HepG2 (cell line): ENCODE data around the gene CUL4B. TPM values are rescaled to one million over a fixed set of nuclear protein-coding genes. Genes with fewer than 3 reads are reported as not detected.

Experiments used
- ATAC-seq: fragments of 200-7000 bp; cut with Tn5 transposase; 3 replicates; pipeline ENCODE4 v1.9.1; 2020; ENCODE audit warnings: mild to moderate bottlenecking, moderate library complexity
- BruUV-seq: library from RNA; stranded (reverse); fragments of 400-500 nt; replicated peaks from 2 replicates; lab custom pipeline; 2021; lab: Mats Ljungman, UMichigan
- CTCF ChIA-PET: fragments of 300-600 bp; formaldehyde crosslinking; extraction: SDS; loops from one replicate; lab custom pipeline; 2021; ENCODE audit warnings: low total read pairs, inconsistent platforms, low intra/inter-chr PET ratio; lab: Yijun Ruan, JAX
- POLR2A ChIA-PET: fragments of 350-600 bp; sonication (Branson Sonifier 250); formaldehyde crosslinking; loops from one replicate; lab custom pipeline; 2020; ENCODE audit warnings: antibody characterized with exemption, inconsistent platforms; lab: Yijun Ruan, JAX
- DNase-seq: peaks from one replicate; pipeline ENCODE4 v3.0.0-alpha.2; 2015; ENCODE audit warnings: low spot score
- FAIRE-seq: peaks from 3 replicates; lab custom pipeline; 2011; peaks lifted over from hg19 to GRCh38; lab: Jason Lieb, UNC
- H2AFZ ChIP-seq: one replicate; pipeline ENCODE4 v1.6.1; 2011; ENCODE audit warnings: low read length, inconsistent platforms
- H3K27ac ChIP-seq: fragments of 300-600 bp; 3 replicates; pipeline ENCODE4 v1.8.0; 2011; ENCODE audit warnings: mixed run types, mild to moderate bottlenecking, mixed read lengths, low read length, inconsistent platforms; ENCODE audit not compliant: insufficient read depth; ENCODE audit errors: extremely low read length
- H3K27me3 ChIP-seq, 2 experiments: fragments of 200-600 bp in 1 of 2; 2 replicates in 1 of 2; 3 replicates in 1 of 2; pipeline versions ENCODE4 v1.6.0 to v1.8.0; 2011; ENCODE audit warnings: low read length in 2 of 2, mild to moderate bottlenecking in 2 of 2, moderate library complexity in 2 of 2, inconsistent platforms in 1 of 2; ENCODE audit not compliant: insufficient read depth in 2 of 2, control insufficient read depth in 1 of 2
- H3K36me3 ChIP-seq, 2 experiments: fragments of 200-600 bp in 1 of 2; replicated peaks in 1 of 2; 2 replicates in 1 of 2; 3 replicates in 1 of 2; pipeline versions ENCODE4 v1.5.1 to v1.8.0; 2011; ENCODE audit warnings: low read length in 2 of 2, inconsistent platforms in 1 of 2; ENCODE audit not compliant: insufficient read depth in 2 of 2, control insufficient read depth in 1 of 2
- H3K4me1 ChIP-seq: 2 replicates; pipeline ENCODE4 v1.5.1; 2012; ENCODE audit warnings: low read length, inconsistent platforms; ENCODE audit not compliant: insufficient read depth
- H3K4me2 ChIP-seq: 2 replicates; pipeline ENCODE4 v1.6.0; 2011; ENCODE audit warnings: low read depth, low read length, inconsistent platforms
- H3K4me3 ChIP-seq, 3 experiments: fragments of 200-600 bp in 1 of 3; sonication (generic), shearing (Covaris generic) in 1 of 3; replicated peaks in 1 of 3; 2 replicates each; pipeline ENCODE4 v1.5.1; 2011 to 2016; ENCODE audit warnings: low read length in 3 of 3, inconsistent platforms in 2 of 3, low read depth in 2 of 3, mild to moderate bottlenecking in 2 of 3, control low read depth in 1 of 3, mixed read lengths in 1 of 3; ENCODE audit not compliant: insufficient read depth in 1 of 3
- H3K79me2 ChIP-seq: one replicate; pipeline ENCODE4 v1.6.1; 2011; ENCODE audit warnings: low read length, inconsistent platforms; ENCODE audit not compliant: insufficient read depth
- H3K9ac ChIP-seq: 2 replicates; pipeline ENCODE4 v1.6.0; 2011; ENCODE audit warnings: mild to moderate bottlenecking, low read depth, low read length, inconsistent platforms; ENCODE audit not compliant: insufficient read depth
- H3K9me3 ChIP-seq: 2 replicates; pipeline ENCODE4 v1.5.1; 2012; ENCODE audit warnings: mild to moderate bottlenecking, low read length
- H4K20me1 ChIP-seq: 2 replicates; pipeline ENCODE4 v1.6.0; 2011; ENCODE audit warnings: inconsistent platforms, mild to moderate bottlenecking, low read length, moderate library complexity; ENCODE audit not compliant: insufficient read depth
- ISX ChIP-seq: sonication (generic); formaldehyde crosslinking; conservative IDR thresholded peaks from 2 replicates; pipeline ENCODE4 v1.5.0; 2020; ENCODE audit warnings: missing genetic modification reagents
- KAT7 ChIP-seq: IDR thresholded peaks from 2 replicates; pipeline ENCODE4 v1.6.1; 2018; ENCODE audit warnings: borderline replicate concordance, missing compliant biosample characterization
- PBX3 ChIP-seq: sonication (generic); formaldehyde crosslinking; IDR thresholded peaks from 2 replicates; pipeline ENCODE4 v1.8.1; 2023; ENCODE audit warnings: missing genetic modification reagents, inconsistent platforms, borderline replicate concordance
- SYNCRIP ChIP-seq: fragments of 200-400 bp; formaldehyde crosslinking; IDR thresholded peaks from 2 replicates; pipeline ENCODE4 v1.6.1; 2018; ENCODE audit warnings: mild to moderate bottlenecking, low read depth, low read length; ENCODE audit not compliant: insufficient read depth
- TBP ChIP-seq: sonication (generic); formaldehyde crosslinking; IDR thresholded peaks from 2 replicates; pipeline ENCODE4 v1.5.0; 2020; ENCODE audit warnings: missing genetic modification reagents
- YEATS2 ChIP-seq: sonication (generic); formaldehyde crosslinking; IDR thresholded peaks from 2 replicates; pipeline ENCODE4 v1.4.0; 2020; ENCODE audit warnings: missing genetic modification reagents, borderline replicate concordance
- ZNF530 ChIP-seq: sonication (generic); formaldehyde crosslinking; IDR thresholded peaks from 2 replicates; pipeline ENCODE4 v1.5.0; 2020; ENCODE audit warnings: low read depth, mild to moderate bottlenecking, missing genetic modification reagents
- ZNF646 ChIP-seq: sonication (generic); formaldehyde crosslinking; IDR thresholded peaks from 2 replicates; pipeline ENCODE4 v1.9.0; 2021; ENCODE audit warnings: mild to moderate bottlenecking, missing genetic modification reagents
- ZNF672 ChIP-seq: sonication (generic); formaldehyde crosslinking; IDR thresholded peaks from 2 replicates; pipeline ENCODE4 v1.8.1; 2022; ENCODE audit warnings: missing genetic modification reagents
- WGBS: methylation state at CpG from one replicate; pipeline ENCODE4 v1.1.6; 2017; ENCODE audit warnings: low lambda C conversion rate; 5-methylcytosine and 5-hydroxymethylcytosine counted together
- in situ Hi-C: cut with HindIII; loops from 2 replicates; pipeline ENCODE4 v1.10.0; 2017; ENCODE audit warnings: low pct_unique_long_range_greater_than_20kb; ENCODE audit not compliant: extremely low pct_ligation_motif_present
- intact Hi-C: fragments of 100-400 bp; cut with micrococcal nuclease; formaldehyde crosslinking; loops from one replicate; pipeline ENCODE4 v1.10.0; 2022; ENCODE audit not compliant: unreplicated experiment
- polyA plus RNA-seq, 8 experiments: library from polyadenylated mRNA; depleted of rRNA in 3 of 8; stranded (reverse) in 7 of 8; unstranded in 1 of 8; fragments of >200 nt; fragmentation: Illumina TruSeq in 4 of 8; extraction: Trizol in 4 of 8; gene quantifications; 2 replicates each; pipeline versions ENCODE4 v1.2.1 to v1.2.3, GENCODE V29; 2011 to 2016; ENCODE audit warnings: low read depth in 4 of 8, missing spikeins in 1 of 8, mixed read lengths in 1 of 8; ENCODE audit not compliant: insufficient read depth in 1 of 8
- total RNA-seq, 5 experiments: library from RNA; depleted of rRNA; stranded (reverse); fragments of >200 nt; fragmentation: Illumina TruSeq; extraction: Trizol; gene quantifications; 2 replicates each; pipeline ENCODE4 v1.2.3, GENCODE V29; 2016; ENCODE audit warnings: low read depth in 1 of 5

Gene CUL4B
- total and polyA plus RNA-seq, 2 of the 13 experiments (the other 11 are each of a cell fraction or from before 2014, with no cell fraction given) = 21.6 to 28.5 TPM

GRCh38 chrX:120564925-120565324, 4.2 kb upstream of the CUL4B start (continued):
- TF ChIP-seq ZNF530 (no peak), YEATS2 (no peak), ISX (CRISPR knock-in tag) (no peak)

- Histone ChIP-seq H3K4me3 (no peak overlapping the region), H3K27me3 (no peaks in the 10 kb centered on the region), H3K27ac (peak overlapping the region; percentile 98), H3K9ac (peak overlapping the region; percentile 80; the same call in 1 of the 2 replicates), H2AFZ (no peak overlapping the region), H3K4me1 (peaks cover 53% of the 10 kb centered on the region), H4K20me1 (no peaks in the 10 kb centered on the region), H3K9me3 (no peaks in the 10 kb centered on the region), H3K79me2 (peaks cover 27% of the 10 kb centered on the region), H3K36me3 (peaks cover 0 to 3% of the 10 kb centered on the region in 2 experiments; a peak in 1 of 5 replicates), H3K4me2 (peak overlapping the region; percentile 69)
- TF ChIP-seq SYNCRIP (no peak), ZNF672 (CRISPR knock-in tag) (no peak), TBP (no peak), KAT7 (CRISPR knock-in tag) (no peak), PBX3 (no peak), ZNF646 (CRISPR knock-in tag) (no peak)
- ChIA-PET POLR2A (interaction anchor here (3.2 kb wide), 1 partner anchor 42 kb away, joined by 42 read pairs; the partner anchor contains the start of gene MCTS1), CTCF (no interaction called here)
- no peak for ATAC-seq
- no TSS peak for BruUV-seq
- in situ Hi-C loops = loop anchor here (10.0 kb wide), 1 partner anchor 62 kb away; no protein-coding TSS in a partner anchor
- 78% methylated on average over 2 of the region's 2 CpGs for WGBS
- intact Hi-C loops = loop anchor here (5.0 kb wide), 1 partner anchor 50 kb away; no protein-coding TSS in a partner anchor
- DNase-seq = no peak
- no peak for FAIRE-seq
Observed at GRCh38 chrX:120562569-120562926, 1.8 kb upstream of the CUL4B start.
